AG04450 (cell line): ENCODE data around the gene STIL. TPM values are rescaled to one million over a fixed set of nuclear protein-coding genes. Genes with fewer than 3 reads are reported as not detected.

Experiments
- CTCF ChIA-PET: fragments of 300-600, 350-600 bp; formaldehyde crosslinking; extraction: SDS; loops from one replicate; lab custom pipeline; 2022; ENCODE audit warnings: antibody characterized with exemption, inconsistent platforms; lab: Charles Lee
- POLR2A ChIA-PET: fragments of 350-600 bp; formaldehyde crosslinking; extraction: SDS; loops from one replicate; lab custom pipeline; 2021; ENCODE audit warnings: antibody characterized with exemption, inconsistent platforms; lab: Yijun Ruan, JAX
- DNase-seq: peaks from one replicate; pipeline ENCODE4 v3.0.0-alpha.2; 2011; ENCODE audit warnings: low read depth, low spot score
- H3K27ac ChIP-seq: one replicate; pipeline ENCODE4 v1.5.1; 2012; ENCODE audit warnings: low read depth, low read length, control low read depth
- H3K27me3 ChIP-seq: one replicate; pipeline ENCODE4 v1.6.0; 2012; ENCODE audit warnings: low read length; ENCODE audit not compliant: control insufficient read depth, insufficient read depth
- H3K4me3 ChIP-seq: 2 replicates; pipeline ENCODE4 v1.5.1; 2011; ENCODE audit warnings: mild to moderate bottlenecking, low read depth, low read length, control low read depth
- H3K9me3 ChIP-seq: 2 replicates; pipeline ENCODE4 v1.5.1; 2012; ENCODE audit warnings: low read length; ENCODE audit not compliant: control insufficient read depth, insufficient read depth
- polyA plus RNA-seq: library from polyadenylated mRNA; depleted of rRNA; stranded (reverse); fragments of >200 nt; gene quantifications from 2 replicates; pipeline ENCODE4 v1.2.3, GENCODE V29; 2011
- TF ChIP-seq, protein P1 (sequence below): IDR thresholded peaks from 2 replicates; pipeline ENCODE4 v1.5.1; 2011; ENCODE audit warnings: low read depth, low read length, control low read depth, inconsistent platforms

Gene STIL
- polyA plus RNA-seq, 1 experiment, result 6.4 TPM

DNA sequence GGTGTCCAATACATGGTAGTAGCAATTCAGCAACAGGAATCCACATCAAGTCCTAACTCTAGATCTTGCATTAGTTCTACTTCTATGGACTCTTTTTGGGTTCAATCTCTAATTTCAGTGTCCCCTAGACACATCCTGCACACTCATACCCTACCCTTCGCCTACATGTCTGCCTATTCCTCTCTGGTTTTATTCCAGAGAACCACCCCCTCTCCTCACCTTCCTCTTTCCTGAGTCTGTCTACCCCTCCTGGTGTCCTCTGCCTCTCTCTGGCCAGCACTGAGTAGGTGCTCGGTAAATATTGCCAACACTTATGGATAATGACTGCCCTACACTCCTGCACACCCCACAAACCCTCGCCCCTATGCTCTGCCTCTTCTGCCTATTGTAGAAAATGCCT, 91.5 kb downstream of the STIL start:
- Histone ChIP-seq H3K4me3 (no peak overlapping the region), H3K27me3 (peaks cover 83% of the 10 kb centered on the region), H3K9me3 (no peaks in the 10 kb centered on the region; the same call in 1 of the 2 replicates), H3K27ac (no peak overlapping the region)
- TF ChIP-seq, protein P1, sequence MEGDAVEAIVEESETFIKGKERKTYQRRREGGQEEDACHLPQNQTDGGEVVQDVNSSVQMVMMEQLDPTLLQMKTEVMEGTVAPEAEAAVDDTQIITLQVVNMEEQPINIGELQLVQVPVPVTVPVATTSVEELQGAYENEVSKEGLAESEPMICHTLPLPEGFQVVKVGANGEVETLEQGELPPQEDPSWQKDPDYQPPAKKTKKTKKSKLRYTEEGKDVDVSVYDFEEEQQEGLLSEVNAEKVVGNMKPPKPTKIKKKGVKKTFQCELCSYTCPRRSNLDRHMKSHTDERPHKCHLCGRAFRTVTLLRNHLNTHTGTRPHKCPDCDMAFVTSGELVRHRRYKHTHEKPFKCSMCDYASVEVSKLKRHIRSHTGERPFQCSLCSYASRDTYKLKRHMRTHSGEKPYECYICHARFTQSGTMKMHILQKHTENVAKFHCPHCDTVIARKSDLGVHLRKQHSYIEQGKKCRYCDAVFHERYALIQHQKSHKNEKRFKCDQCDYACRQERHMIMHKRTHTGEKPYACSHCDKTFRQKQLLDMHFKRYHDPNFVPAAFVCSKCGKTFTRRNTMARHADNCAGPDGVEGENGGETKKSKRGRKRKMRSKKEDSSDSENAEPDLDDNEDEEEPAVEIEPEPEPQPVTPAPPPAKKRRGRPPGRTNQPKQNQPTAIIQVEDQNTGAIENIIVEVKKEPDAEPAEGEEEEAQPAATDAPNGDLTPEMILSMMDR, result no peak
- ChIA-PET POLR2A (no interaction called here), CTCF (interaction anchor here (1.8 kb wide), 1 partner anchor 29 kb away, joined by 9 read pairs; no protein-coding TSS in a partner anchor)
- no peak for DNase-seq

GRCh38 chr1:47219590-47220220, 94.2 kb downstream of the STIL start:
- Histone ChIP-seq H3K27ac (no peak overlapping the region), H3K4me3 (no peak overlapping the region), H3K9me3 (no peaks in the 10 kb centered on the region; the same call in 1 of the 2 replicates), H3K27me3 (peaks cover 57% of the 10 kb centered on the region)
- ChIA-PET CTCF (interaction anchor here (1.0 kb wide), 1 partner anchor 40 kb away, joined by 4 read pairs; no protein-coding TSS in a partner anchor), POLR2A (no interaction called here)
- DNase-seq, result no peak
- TF ChIP-seq, protein P1, result no peak

GRCh38 chr1:47219001-47219400, 94.9 kb downstream of the STIL start:
- Histone ChIP-seq H3K27me3 (peaks cover 50% of the 10 kb centered on the region), H3K27ac (no peak overlapping the region), H3K4me3 (no peak overlapping the region), H3K9me3 (no peaks in the 10 kb centered on the region)
- ChIA-PET CTCF (no interaction called here), POLR2A (no interaction called here)
- TF ChIP-seq, protein P1, result no peak
- no peak for DNase-seq

DNA sequence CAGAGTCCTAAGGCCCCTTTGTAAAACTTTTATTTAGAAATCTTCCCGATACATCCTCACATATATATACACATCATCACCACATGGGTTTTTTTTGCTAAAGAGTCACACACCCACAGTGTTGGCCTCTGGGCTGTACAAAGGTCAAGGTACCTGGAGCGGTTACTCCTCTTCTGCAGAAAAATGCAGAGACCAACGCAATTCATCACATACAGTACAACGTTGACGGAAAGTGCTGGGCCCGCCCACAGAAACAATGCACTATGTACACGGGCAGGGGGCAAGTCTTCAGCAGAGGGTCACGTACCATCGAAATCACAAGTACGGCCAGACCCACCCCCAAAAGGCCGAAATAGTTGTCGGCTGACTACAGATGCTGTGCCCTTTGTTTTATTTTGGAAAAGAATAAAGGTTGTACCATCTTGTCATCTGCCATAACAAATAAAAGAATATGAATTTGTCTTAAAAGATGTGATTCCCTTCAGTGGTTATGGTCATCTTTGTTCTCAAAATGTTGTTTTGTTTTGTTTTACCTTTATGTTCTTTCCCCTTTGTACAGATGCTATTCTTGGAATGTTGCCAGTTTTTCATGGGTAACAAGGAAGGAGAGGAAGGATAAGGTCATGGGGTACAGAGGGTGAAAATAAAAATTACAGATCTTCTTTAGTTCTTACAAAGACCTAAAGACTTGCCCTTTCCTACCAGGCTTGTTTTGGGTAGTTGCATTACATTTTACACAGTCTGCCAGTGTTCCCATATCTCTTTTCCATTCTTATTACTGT, 97.5 kb downstream of the STIL start:
- no peak for DNase-seq
- POLR2A ChIA-PET, result no interaction called here
- Histone ChIP-seq H3K4me3 (no peak overlapping the region), H3K27me3 (peaks cover 33% of the 10 kb centered on the region), H3K27ac (no peak overlapping the region), H3K9me3 (no peaks in the 10 kb centered on the region)
- CTCF ChIA-PET, result no interaction called here
- TF ChIP-seq, protein P1, result no peak

GRCh38 chr1:47215713-47216112, 98.2 kb downstream of the STIL start:
- POLR2A ChIA-PET, result no interaction called here
- CTCF ChIA-PET, result no interaction called here
- Histone ChIP-seq H3K27ac (no peak overlapping the region), H3K27me3 (peaks cover 25% of the 10 kb centered on the region), H3K9me3 (no peaks in the 10 kb centered on the region), H3K4me3 (no peak overlapping the region)
- no peak for DNase-seq
- TF ChIP-seq, protein P1, result no peak
